ENCODE results near the gene CPB2. TPM values are rescaled to one million over a fixed set of nuclear protein-coding genes. Genes with fewer than 3 reads are reported as not detected.

CPB2 gene
- total RNA-seq, 1 experiment from 2014 or later = 0.15 TPM

DNA sequence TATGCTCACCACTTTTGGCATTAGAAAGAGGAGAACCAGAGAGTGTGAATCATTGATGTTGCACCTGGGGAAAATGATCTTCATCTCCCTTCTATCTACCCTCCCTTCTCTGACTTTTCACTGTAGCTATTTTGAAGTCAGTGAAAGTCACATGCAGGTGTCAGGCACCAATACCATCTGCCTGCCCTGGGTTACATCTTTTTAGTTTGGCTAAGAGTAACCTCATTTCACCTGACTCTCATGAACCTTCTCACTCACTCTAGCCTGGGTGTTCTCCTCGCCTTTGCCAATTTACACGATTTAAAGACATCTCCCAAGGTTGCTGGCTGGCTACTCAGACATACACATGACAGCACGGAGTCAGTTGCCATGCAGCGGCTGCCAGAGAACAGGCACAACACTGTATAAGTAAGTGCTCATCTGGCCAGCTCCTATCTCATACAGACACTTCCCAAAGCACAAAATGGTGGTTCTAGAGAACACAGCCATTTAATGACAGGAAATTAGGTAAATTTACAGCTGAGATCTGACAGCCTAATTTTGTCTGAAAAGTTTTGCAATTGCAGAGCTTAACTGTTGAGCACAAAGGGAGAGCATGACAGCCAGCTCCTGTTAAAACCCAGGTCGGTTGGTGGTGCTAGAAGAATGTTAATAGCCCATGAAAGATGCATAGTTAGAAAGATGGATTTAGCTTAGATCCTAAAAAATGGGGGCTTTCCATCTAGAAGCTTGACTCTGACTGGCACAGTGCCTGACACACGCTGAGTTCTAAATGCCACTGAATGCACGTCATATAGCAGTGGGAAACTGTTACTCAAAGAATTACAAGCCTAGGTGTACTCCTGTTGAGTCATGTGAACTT lies 44.7 kb upstream of the CPB2 start:
- no peaks in the 10 kb centered on the region for H3K36me3 ChIP-seq (ENCODE audit: control insufficient read depth in 1 of 2, insufficient read depth in 2 of 2, low read length in 2 of 2)
- no peak overlapping the region for H2AFZ ChIP-seq (ENCODE audit: low read depth, low read length, poor library complexity, severe bottlenecking)
- RAD21 ChIA-PET (ENCODE audit: low non-redundant PET in 1 of 2, low total read pairs in 2 of 2, uncharacterized antibody in 2 of 2, unreplicated experiment in 2 of 2) = no interaction called here
- CTCF ChIA-PET = interaction anchor here (3.7 kb wide), 1 partner anchor 10 kb away, joined by 35 read pairs; no protein-coding TSS in a partner anchor
- H3K9me2 ChIP-seq (ENCODE audit: insufficient read depth) = no peaks in the 10 kb centered on the region
- no peak for TF ChIP-seq REST (IDR thresholded peaks at IDR 0.05; ENCODE audit: low read depth)
- no peak for TF ChIP-seq ELF1 (IDR thresholded peaks at IDR 0.05; ENCODE audit: borderline replicate concordance, low read depth)
- no peak for TF ChIP-seq TCF7L2 (IDR thresholded peaks at IDR 0.05; ENCODE audit: borderline replicate concordance, extremely low read depth, insufficient read depth, insufficient read length)
- TF ChIP-seq YY1 (IDR thresholded peaks at IDR 0.05; ENCODE audit: extremely low read depth, insufficient replicate concordance, low read depth, low read length) = no peak
- no TSS peak for BruUV-seq (replicated peaks)
- H3K79me2 ChIP-seq (ENCODE audit: insufficient read depth, low read length) = no peaks in the 10 kb centered on the region
- H3K9ac ChIP-seq (ENCODE audit: low read length) = no peak overlapping the region
- intact Hi-C loops (cut with micrococcal nuclease) = no loop called here
- ATAC-seq (no peak), DNase-seq (ENCODE audit: low read depth, low spot score) (no peak)
- H3K27ac ChIP-seq (ENCODE audit: low read depth, low read length) = no peak overlapping the region
- H3K4me3 ChIP-seq (replicated peaks in 1 of 2; ENCODE audit: low read depth in 1 of 2, low read length in 2 of 2) = no peak overlapping the region
- POLR2A ChIA-PET = no interaction called here
- H3K4me1 ChIP-seq (ENCODE audit: control insufficient read depth in 1 of 2, insufficient read depth in 2 of 2, low read length in 2 of 2) = no peaks in the 10 kb centered on the region
- peaks cover 19% of the 10 kb centered on the region for H3K27me3 ChIP-seq (ENCODE audit: insufficient read depth, low read length)
- H3K9me3 ChIP-seq (ENCODE audit: control insufficient read depth in 1 of 2, insufficient read depth in 1 of 2, low read depth in 1 of 2, low read length in 2 of 2) = no peaks in the 10 kb centered on the region
- no peak overlapping the region for H3K4me2 ChIP-seq (ENCODE audit: low read length)
- no peaks in the 10 kb centered on the region for H4K20me1 ChIP-seq (ENCODE audit: insufficient read depth)

Data from HCT116 (cell line).